Lung (tissue), 12 donors: Measurements from ENCODE around the gene PSTK. TPM values are rescaled to one million over a fixed set of nuclear protein-coding genes. Genes with fewer than 3 reads are reported as not detected.

ENCODE experiments used
- ATAC-seq: fragments of 200-7000 bp; cut with Tn5 transposase; one replicate; pipeline ENCODE4 v1.9.1; 2020; ENCODE audit warnings: moderate number of reproducible peaks; ENCODE audit not compliant: insufficient read depth, low FRiP score
- DNase-seq, 3 donors: peaks; one replicate each; pipeline ENCODE4 v3.0.0-alpha.2; 2013 to 2017
- H3K27ac ChIP-seq, 2 donors: one replicate each; pipeline ENCODE4 v1.5.1; 2013; ENCODE audit warnings: mild to moderate bottlenecking in 2 of 2, moderate library complexity in 2 of 2, control low read depth in 1 of 2, inconsistent platforms in 1 of 2, low read depth in 1 of 2, low read length in 1 of 2
- H3K27me3 ChIP-seq, 3 donors: one replicate each; pipeline ENCODE4 v1.5.1; 2013; ENCODE audit warnings: low read length in 2 of 3; ENCODE audit not compliant: control insufficient read depth in 3 of 3, insufficient read depth in 3 of 3
- H3K36me3 ChIP-seq, 4 donors: one replicate each; pipeline ENCODE4 v1.5.1; 2013; ENCODE audit warnings: low read length in 4 of 4, mild to moderate bottlenecking in 1 of 4, moderate library complexity in 1 of 4; ENCODE audit not compliant: control insufficient read depth in 4 of 4, insufficient read depth in 4 of 4
- H3K4me1 ChIP-seq, 5 donors: one replicate each; pipeline ENCODE4 v1.5.1; 2013; ENCODE audit warnings: low read length in 5 of 5, mild to moderate bottlenecking in 2 of 5, moderate library complexity in 1 of 5; ENCODE audit not compliant: control insufficient read depth in 5 of 5, insufficient read depth in 5 of 5
- H3K4me3 ChIP-seq: one replicate; pipeline ENCODE4 v1.5.1; 2013; ENCODE audit warnings: mild to moderate bottlenecking, control low read depth, moderate library complexity
- H3K9ac ChIP-seq, 2 donors: one replicate each; pipeline ENCODE4 v1.5.1; 2013; ENCODE audit warnings: low read length in 2 of 2, control low read depth in 1 of 2; ENCODE audit not compliant: insufficient read depth in 1 of 2
- H3K9me3 ChIP-seq, 4 donors: one replicate each; pipeline ENCODE4 v1.5.1; 2013; ENCODE audit warnings: low read length in 3 of 4, mild to moderate bottlenecking in 1 of 4, moderate library complexity in 1 of 4; ENCODE audit not compliant: control insufficient read depth in 4 of 4, insufficient read depth in 3 of 4
- CTCF ChIP-seq: IDR thresholded peaks from 2 replicates; pipeline ENCODE4 v1.5.1; 2012; ENCODE audit warnings: mild to moderate bottlenecking; ENCODE audit errors: control extremely low read depth, extremely low read depth
- polyA plus RNA-seq, 2 donors: library from polyadenylated mRNA; stranded (reverse); fragments of 200-250 nt; gene quantifications; one replicate each; pipeline ENCODE4 v1.2.1, GENCODE V29; 2013
- total RNA-seq, 2 donors: library from RNA; depleted of rRNA in 1 of 2; stranded (reverse); fragments of >200 nt in 1 of 2; gene quantifications; one replicate each; pipeline ENCODE4 v1.2.1, GENCODE V29; 2014 to 2021
- donor health status: control.
- donor health status: control.
- donor health status: Bipolar disorder and iron deficiency.
- donor health status: healthy.
- donor health status: DM: yes; HTN: yes; CAD: no.

Gene PSTK
- total and polyA plus RNA-seq, 4 donors: 1.8 to 5.0 (median 3.3) TPM

GRCh38 chr10:123039632-123039930 is 59.4 kb downstream of the PSTK start:
- Histone ChIP-seq H3K27me3 (no peaks in the 10 kb centered on the region), H3K4me1 (no peaks in the 10 kb centered on the region), H3K27ac (no peak overlapping the region), H3K9ac (no peak overlapping the region), H3K36me3 (peaks cover 0 to 12% (median 6%) of the 10 kb centered on the region in 4 donors), H3K4me3 (no peak overlapping the region), H3K9me3 (no peaks in the 10 kb centered on the region)
- ATAC-seq (no peak), DNase-seq (no peak)
- TF ChIP-seq CTCF: no peak

Other genes starting within 250 kb of the PSTK start
- gene CUZD1, start 134.5 kb upstream of the PSTK start, total RNA-seq: 1 to 10 TPM in 1 of 2 donors, under 1 TPM in 1; 0.94 to 1.5 TPM
- 1 to 10 TPM in 1 of 2 donors, under 1 TPM in 1; 0.29 to 1.0 TPM for gene CUZD1, start 134.5 kb upstream of the PSTK start, polyA plus RNA-seq
- 1 to 10 TPM; 3.0 to 7.8 TPM for gene FAM24B, start 100.8 kb upstream of the PSTK start, total RNA-seq
- gene FAM24B, start 100.8 kb upstream of the PSTK start, polyA plus RNA-seq: 1 to 10 TPM; 1.6 to 3.3 TPM
- gene FAM24A, start 69.8 kb upstream of the PSTK start, total RNA-seq: not detected
- gene FAM24A, start 69.8 kb upstream of the PSTK start, polyA plus RNA-seq: not detected
- 10 to 100 TPM in 1 of 2 donors, 1 to 10 TPM in 1; 4.8 to 17.1 TPM for gene C10orf88, start 26.2 kb upstream of the PSTK start, total RNA-seq
- 1 to 10 TPM; 3.7 to 5.2 TPM for gene C10orf88, start 26.2 kb upstream of the PSTK start, polyA plus RNA-seq
- 10 to 100 TPM; 12.1 to 19.9 TPM for gene IKZF5, start 28.4 kb downstream of the PSTK start, total RNA-seq
- 10 to 100 TPM in 1 of 2 donors, 1 to 10 TPM in 1; 6.1 to 11.0 TPM for gene IKZF5, start 28.4 kb downstream of the PSTK start, polyA plus RNA-seq
- 10 to 100 TPM; 20.4 to 36.2 TPM for gene ACADSB, start 28.6 kb downstream of the PSTK start, total RNA-seq
- 1 to 10 TPM; 8.2 to 9.5 TPM for gene ACADSB, start 28.6 kb downstream of the PSTK start, polyA plus RNA-seq
- gene HMX3, start 155.6 kb downstream of the PSTK start, total RNA-seq: not detected
- gene HMX3, start 155.6 kb downstream of the PSTK start, polyA plus RNA-seq: not detected
- not detected for gene HMX2, start 167.7 kb downstream of the PSTK start, total RNA-seq
- gene HMX2, start 167.7 kb downstream of the PSTK start, polyA plus RNA-seq: not detected
- 100 to 1,000 TPM in 1 of 2 donors, 10 to 100 TPM in 1; 56.6 to 114 TPM for gene BUB3, start 174.0 kb downstream of the PSTK start, total RNA-seq
- 10 to 100 TPM; 35.4 to 71.6 TPM for gene BUB3, start 174.0 kb downstream of the PSTK start, polyA plus RNA-seq